PC-3 (cell line): ENCODE data around the gene C1QTNF2.

Experiments
- EZH2phosphoT487 ChIP-seq: fragments of 300-600 bp; sonication (generic); IDR thresholded peaks from 2 replicates; pipeline ENCODE4 v1.6.1; 2018; ENCODE audit warnings: mild to moderate bottlenecking, antibody characterized with exemption, low read length, borderline replicate concordance
- TF ChIP-seq, protein P1 (sequence below): fragments of 300-600 bp; sonication (generic); conservative IDR thresholded peaks from 2 replicates; pipeline ENCODE4 v1.5.1; 2017; ENCODE audit warnings: antibody characterized with exemption, low read depth, mild to moderate bottlenecking, low read length

DNA sequence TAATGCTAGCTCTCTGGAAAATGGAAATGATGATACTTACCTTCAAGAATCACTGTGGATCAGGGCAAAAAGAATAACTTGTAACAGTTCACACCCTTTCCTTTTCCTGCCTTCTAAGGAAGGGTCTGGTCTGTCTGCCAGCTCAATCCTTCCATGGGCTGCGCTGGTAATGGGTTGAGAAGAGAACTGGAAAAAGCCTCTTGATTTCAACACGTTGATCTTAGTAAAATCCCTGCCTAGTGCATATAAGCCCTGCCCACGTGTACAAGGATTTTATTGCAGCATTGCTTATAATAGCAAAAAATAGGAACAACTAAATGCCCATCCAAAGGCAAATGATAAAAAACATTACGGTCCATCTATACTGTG lies 20.5 kb downstream of the C1QTNF2 start:
- TF ChIP-seq, protein P1, sequence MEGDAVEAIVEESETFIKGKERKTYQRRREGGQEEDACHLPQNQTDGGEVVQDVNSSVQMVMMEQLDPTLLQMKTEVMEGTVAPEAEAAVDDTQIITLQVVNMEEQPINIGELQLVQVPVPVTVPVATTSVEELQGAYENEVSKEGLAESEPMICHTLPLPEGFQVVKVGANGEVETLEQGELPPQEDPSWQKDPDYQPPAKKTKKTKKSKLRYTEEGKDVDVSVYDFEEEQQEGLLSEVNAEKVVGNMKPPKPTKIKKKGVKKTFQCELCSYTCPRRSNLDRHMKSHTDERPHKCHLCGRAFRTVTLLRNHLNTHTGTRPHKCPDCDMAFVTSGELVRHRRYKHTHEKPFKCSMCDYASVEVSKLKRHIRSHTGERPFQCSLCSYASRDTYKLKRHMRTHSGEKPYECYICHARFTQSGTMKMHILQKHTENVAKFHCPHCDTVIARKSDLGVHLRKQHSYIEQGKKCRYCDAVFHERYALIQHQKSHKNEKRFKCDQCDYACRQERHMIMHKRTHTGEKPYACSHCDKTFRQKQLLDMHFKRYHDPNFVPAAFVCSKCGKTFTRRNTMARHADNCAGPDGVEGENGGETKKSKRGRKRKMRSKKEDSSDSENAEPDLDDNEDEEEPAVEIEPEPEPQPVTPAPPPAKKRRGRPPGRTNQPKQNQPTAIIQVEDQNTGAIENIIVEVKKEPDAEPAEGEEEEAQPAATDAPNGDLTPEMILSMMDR, result no peak
- no peak for TF ChIP-seq EZH2phosphoT487
